Measurements from ENCODE around the gene XBP1. TPM values are rescaled to one million over a fixed set of nuclear protein-coding genes. Genes with fewer than 3 reads are reported as not detected.

XBP1 gene
- total and polyA plus RNA-seq, 2 of the 13 experiments (the other 11 are each of a cell fraction or from before 2014, with no cell fraction given): 416 to 427 TPM

- H2AFZ ChIP-seq (ENCODE audit: low read length): no peak overlapping the region
- H3K4me1 ChIP-seq (ENCODE audit: insufficient read depth, low read length): peaks cover 57% of the 10 kb centered on the region
- intact Hi-C loops (cut with micrococcal nuclease; ENCODE audit: unreplicated experiment) (loop anchor here (5.0 kb wide), 1 partner anchor 35 kb away; no protein-coding TSS in a partner anchor), in situ Hi-C loops (cut with HindIII; ENCODE audit: extremely low pct_ligation_motif_present, low pct_unique_long_range_greater_than_20kb) (loop anchor here (5.0 kb wide), 1 partner anchor 35 kb away; no protein-coding TSS in a partner anchor)
- DNase-seq (ENCODE audit: low spot score) (no peak), ATAC-seq (peak; percentile 69), FAIRE-seq (peak; percentile 40)
- H3K4me3 ChIP-seq (replicated peaks in 1 of 3; ENCODE audit: insufficient read depth in 1 of 3, low read depth in 2 of 3, low read length in 3 of 3): no peak overlapping the region
- CTCF ChIA-PET (ENCODE audit: low intra/inter-chr PET ratio, low total read pairs): no interaction called here
- 49% methylated on average over 15 of the region's 15 CpGs for WGBS (ENCODE audit: low lambda C conversion rate)
- H3K27ac ChIP-seq (ENCODE audit: extremely low read length, insufficient read depth, low read length): peak overlapping the region; percentile 54
- no TSS peak for BruUV-seq (replicated peaks)
- H3K4me2 ChIP-seq (ENCODE audit: low read depth, low read length): no peak overlapping the region
- no peak overlapping the region for H3K9ac ChIP-seq (ENCODE audit: insufficient read depth, low read depth, low read length)
- H3K27me3 ChIP-seq (ENCODE audit: control insufficient read depth in 1 of 2, insufficient read depth in 2 of 2, low read length in 2 of 2): no peaks in the 10 kb centered on the region
- POLR2A ChIA-PET: interaction anchor here (0.7 to 20.4 kb wide), 8 partner anchors 8 to 113 kb away, joined by 3 to 945 read pairs (median 6); partner anchors contain the start of genes CCDC117 and XBP1
- H3K9me3 ChIP-seq (ENCODE audit: low read length): no peaks in the 10 kb centered on the region
- H3K36me3 ChIP-seq (replicated peaks in 1 of 2; ENCODE audit: control insufficient read depth in 1 of 2, insufficient read depth in 2 of 2, low read length in 2 of 2): peaks cover 18 to 45% of the 10 kb centered on the region in 2 experiments
- H3K79me2 ChIP-seq (ENCODE audit: insufficient read depth, low read length): peaks cover 28% of the 10 kb centered on the region
- H4K20me1 ChIP-seq (ENCODE audit: insufficient read depth, low read length): peaks cover 50% of the 10 kb centered on the region
- no peak for TF ChIP-seq MTERF4 (CRISPR knock-in tag; IDR thresholded peaks at IDR 0.05)
- TF ChIP-seq KMT2A (CRISPR knock-in tag; IDR thresholded peaks at IDR 0.05): no peak
- no peak for TF ChIP-seq MED13 (CRISPR knock-in tag; IDR thresholded peaks at IDR 0.05)
- no peak for TF ChIP-seq IRX3 (CRISPR knock-in tag; IDR thresholded peaks at IDR 0.05; ENCODE audit: borderline replicate concordance, low read depth)
- peak; percentile 91 for TF ChIP-seq ZNF121 (CRISPR knock-in tag; IDR thresholded peaks at IDR 0.05)
- TF ChIP-seq ZMYM3 (CRISPR knock-in tag; IDR thresholded peaks at IDR 0.05): 0 out of 2 replicates have a peak, but pooled peaks have one; percentile 17
- TF ChIP-seq POLR2AphosphoS2 (IDR thresholded peaks at IDR 0.05; ENCODE audit: low read depth, low read length): peak; percentile 89
- peak; percentile 99 for TF ChIP-seq SSRP1 (CRISPR knock-in tag; IDR thresholded peaks at IDR 0.05)
- no peak for TF ChIP-seq DNMT1 (CRISPR knock-in tag; IDR thresholded peaks at IDR 0.05)
- no peak for TF ChIP-seq FOXA1 (IDR thresholded peaks at IDR 0.05)
- no peak for TF ChIP-seq FOXA1 (CRISPR knock-in tag; IDR thresholded peaks at IDR 0.05)
- no peak for TF ChIP-seq ERF (CRISPR knock-in tag; IDR thresholded peaks at IDR 0.05)
- TF ChIP-seq ZNF329 (CRISPR knock-in tag; IDR thresholded peaks at IDR 0.05; ENCODE audit: low read depth): peak; percentile 21; the same call in 1 of the 2 replicates
- no peak; the same call in 1 of the 2 replicates for TF ChIP-seq ZNF558 (CRISPR knock-in tag; IDR thresholded peaks at IDR 0.05; ENCODE audit: borderline replicate concordance)
- peak; percentile 19; the same call in 1 of the 2 replicates for TF ChIP-seq ZBTB44 (CRISPR knock-in tag; IDR thresholded peaks at IDR 0.05)
- TF ChIP-seq BHLHE40 (IDR thresholded peaks at IDR 0.05; ENCODE audit: low read length): peak; percentile 17; the same call in 1 of the 2 replicates
- no peak for TF ChIP-seq NFIC (IDR thresholded peaks at IDR 0.05; ENCODE audit: low read length)
- no peak for TF ChIP-seq NR1H2 (CRISPR knock-in tag; IDR thresholded peaks at IDR 0.05; ENCODE audit: borderline replicate concordance, low read depth)
- TF ChIP-seq ZBTB7B (CRISPR knock-in tag; IDR thresholded peaks at IDR 0.05): no peak
Measured at GRCh38 chr22:28792491-28793383, 7.6 kb downstream of the XBP1 start.

All from HepG2 (cell line).